NCI-H2107 treated with DMSO at 0.1 percent for 48 hours (cell line): ENCODE measurements around the gene TMEM121B.

Source experiments
- DNase-seq: peaks from one replicate; lab custom pipeline; 2025; ENCODE audit not compliant: unreplicated experiment; lab: John Stamatoyannopoulos, UW

TMEM121B gene

GRCh38 chr22:17140022-17140421, 18.9 kb upstream of the TMEM121B start:
- no peak for DNase-seq

DNA sequence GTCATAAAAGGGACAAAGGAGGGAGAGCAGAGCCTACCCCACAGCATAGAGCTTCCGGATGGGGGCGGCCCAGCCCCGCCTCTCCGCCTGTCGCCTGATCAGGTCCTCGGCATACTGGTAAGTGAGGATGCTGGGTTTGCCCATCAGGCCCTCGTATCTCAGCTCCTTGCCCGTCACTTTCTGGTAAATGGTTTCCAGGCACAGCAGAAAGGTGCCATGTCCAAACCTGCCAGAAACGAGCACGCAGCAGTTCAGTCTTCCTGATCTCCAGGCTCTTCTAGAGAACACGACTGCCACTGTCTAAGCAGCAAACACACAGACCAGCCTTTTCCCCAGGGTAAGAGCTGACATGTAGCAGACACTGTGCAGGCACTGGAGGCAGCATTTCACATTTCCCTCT, 17.4 kb upstream of the TMEM121B start:
- DNase-seq: no peak

DNA sequence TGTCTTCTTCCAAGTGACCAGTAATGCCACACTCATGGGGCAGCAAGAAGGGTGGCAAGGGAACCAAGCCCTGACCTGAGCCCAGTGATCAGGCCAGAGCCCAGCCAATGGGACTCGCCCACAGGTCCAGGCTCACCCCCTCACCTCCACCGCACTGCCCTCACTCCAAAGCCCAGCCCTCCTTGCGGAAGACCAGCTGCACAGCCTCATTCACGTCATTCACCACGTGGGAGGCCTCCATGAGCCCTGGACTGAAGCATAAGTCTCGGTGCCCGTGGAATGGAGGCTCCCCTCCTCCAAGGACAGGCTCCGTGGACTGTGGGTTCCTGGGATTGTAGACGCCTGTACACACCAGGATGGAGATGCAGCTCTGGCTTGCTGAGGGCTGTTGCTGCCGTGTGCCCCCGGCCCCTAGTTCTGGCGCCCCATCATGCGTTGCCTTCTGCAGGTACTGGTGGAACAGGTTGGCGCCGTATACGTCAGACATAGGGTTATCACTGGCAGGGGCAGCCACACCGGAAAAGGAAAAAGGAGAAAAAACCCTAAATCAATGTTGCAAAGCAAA, 16.8 kb upstream of the TMEM121B start:
- DNase-seq: no peak

GRCh38 chr22:17137170-17137569, 16.0 kb upstream of the TMEM121B start:
- no peak for DNase-seq

GRCh38 chr22:17135153-17135760, 14.1 kb upstream of the TMEM121B start:
- DNase-seq: no peak

GRCh38 chr22:17133137-17133536, 12.0 kb upstream of the TMEM121B start:
- DNase-seq: no peak

DNA sequence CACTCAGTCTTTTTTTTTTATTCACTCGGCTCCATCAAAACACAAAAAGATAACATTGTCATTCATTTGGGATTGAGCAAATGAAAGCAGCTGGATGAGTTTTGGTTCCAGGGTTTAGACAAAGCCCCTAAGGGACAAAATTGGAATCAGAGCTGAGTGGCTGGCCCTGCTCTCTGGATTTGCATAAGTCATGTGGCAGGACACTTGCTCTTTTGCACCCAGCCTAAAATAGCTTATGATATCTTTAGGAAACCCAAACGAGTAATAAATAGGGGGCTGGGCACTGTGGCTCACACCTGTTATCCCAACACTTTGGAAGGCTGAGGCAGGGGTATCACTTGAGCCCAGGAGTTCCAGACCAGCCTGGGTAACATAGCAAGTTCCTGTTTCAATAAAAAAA, 11.0 kb upstream of the TMEM121B start:
- DNase-seq: no peak

- DNase-seq: peak; percentile 44
Observed at GRCh38 chr22:17131686-17132085, 10.5 kb upstream of the TMEM121B start.

DNA sequence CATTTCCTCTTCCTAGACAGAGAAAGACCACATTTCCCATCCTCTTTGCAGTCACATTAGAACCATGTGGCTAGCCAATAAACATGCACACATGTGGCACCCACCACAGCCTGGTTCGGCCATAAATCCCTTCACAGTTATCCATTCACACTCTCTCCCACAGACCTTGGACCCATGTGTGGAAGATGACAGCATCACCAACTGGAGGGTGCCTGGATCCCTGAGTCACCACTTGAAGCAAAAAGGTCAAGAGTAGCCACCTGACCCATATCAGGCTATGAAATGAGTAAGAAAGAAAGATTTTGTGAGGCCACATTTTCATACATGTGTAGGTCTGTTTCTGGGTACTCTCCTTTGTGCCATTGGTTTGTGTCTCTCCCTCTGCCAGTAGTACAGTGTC, 9.0 kb upstream of the TMEM121B start:
- DNase-seq: no peak

DNA sequence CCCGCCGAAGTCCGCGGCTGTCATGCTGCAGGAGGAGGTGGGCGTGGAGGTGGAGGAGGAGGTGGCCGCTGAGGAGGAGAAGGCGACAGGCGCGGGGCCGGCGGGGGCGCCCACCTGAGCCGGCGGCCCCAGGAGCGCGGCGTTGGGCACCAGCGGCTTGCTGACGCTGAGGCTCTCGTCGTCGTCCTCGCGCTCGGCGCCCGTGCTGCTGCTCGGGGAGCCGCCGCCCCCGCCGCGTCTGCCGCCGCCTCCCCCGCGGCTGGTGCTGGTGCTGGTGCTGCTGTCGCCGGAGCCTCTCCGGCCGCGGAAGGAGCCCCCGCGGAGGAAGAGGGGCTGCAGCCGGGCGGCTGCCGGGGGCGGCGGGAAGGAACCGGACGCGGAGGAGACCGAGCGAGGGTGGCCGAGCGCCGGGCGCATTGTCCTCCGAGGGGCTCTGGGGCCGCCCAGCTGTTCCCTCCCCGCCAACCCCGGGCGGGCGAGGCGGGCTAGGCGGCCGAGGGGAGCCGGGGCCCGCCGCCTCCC, 388 bp downstream of the TMEM121B start:
- DNase-seq: no peak

GRCh38 chr22:17120281-17120680, 879 bp downstream of the TMEM121B start:
- DNase-seq: no peak

GRCh38 chr22:17119481-17120202, 1.5 kb downstream of the TMEM121B start:
- DNase-seq: no peak

DNA sequence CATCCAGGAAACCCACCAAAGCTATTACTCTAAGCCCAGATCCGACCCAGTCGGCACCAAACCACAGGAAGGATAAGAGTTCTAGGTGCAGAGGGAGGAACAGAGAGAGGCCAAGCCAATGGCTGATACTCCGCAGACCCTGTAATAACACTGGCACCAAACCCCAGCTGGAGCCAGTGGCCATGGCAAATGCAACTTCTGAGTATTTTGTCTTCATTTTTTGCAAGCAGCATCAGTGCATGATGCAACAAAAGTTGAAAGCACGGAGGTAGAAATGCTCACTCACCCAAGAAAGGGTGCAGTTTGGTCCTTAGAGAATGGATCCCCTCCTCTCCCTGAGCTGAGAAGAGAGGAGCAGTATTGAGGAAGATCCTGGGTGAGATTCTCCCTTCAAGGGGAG, 2.8 kb downstream of the TMEM121B start:
- no peak for DNase-seq

DNA sequence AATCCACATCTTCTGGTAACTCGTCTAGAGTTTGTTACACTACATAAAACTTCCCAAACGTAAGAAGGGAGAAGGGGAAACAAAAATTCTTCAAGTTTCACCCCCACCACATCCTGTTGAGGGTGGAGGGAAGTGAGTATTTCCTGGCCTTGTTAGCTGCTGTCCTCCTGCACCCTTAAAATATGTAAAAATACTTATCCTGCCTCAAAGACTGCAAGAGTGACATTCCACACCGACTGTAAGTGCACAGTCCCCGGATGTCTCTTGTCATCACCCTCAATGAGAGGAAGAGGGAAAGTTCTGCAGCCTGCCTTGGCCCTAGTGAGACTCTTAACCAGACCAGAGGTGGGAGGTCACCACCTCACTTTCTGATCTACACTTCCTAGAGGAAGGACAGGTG, 3.3 kb downstream of the TMEM121B start:
- no peak for DNase-seq

DNA sequence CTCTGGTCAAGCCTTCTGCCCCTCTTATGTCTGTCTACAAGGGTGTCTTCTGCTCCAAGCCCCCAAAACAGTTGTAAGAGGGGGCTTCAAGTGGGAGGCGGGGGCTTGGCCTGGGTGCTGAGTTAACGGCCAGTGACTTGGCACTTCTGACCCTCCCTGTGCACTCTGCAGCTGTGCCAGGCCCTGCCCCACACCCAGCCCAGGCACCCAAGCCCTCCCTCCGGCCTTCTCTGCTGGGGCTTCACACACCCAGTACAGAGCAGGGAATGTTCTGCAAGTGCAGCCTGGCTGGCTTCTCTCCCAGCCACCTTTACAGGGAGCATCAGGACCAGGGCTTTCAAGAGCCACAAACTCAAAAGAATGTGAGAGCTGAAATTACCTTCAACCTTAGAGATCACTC, 3.8 kb downstream of the TMEM121B start:
- no peak for DNase-seq

DNA sequence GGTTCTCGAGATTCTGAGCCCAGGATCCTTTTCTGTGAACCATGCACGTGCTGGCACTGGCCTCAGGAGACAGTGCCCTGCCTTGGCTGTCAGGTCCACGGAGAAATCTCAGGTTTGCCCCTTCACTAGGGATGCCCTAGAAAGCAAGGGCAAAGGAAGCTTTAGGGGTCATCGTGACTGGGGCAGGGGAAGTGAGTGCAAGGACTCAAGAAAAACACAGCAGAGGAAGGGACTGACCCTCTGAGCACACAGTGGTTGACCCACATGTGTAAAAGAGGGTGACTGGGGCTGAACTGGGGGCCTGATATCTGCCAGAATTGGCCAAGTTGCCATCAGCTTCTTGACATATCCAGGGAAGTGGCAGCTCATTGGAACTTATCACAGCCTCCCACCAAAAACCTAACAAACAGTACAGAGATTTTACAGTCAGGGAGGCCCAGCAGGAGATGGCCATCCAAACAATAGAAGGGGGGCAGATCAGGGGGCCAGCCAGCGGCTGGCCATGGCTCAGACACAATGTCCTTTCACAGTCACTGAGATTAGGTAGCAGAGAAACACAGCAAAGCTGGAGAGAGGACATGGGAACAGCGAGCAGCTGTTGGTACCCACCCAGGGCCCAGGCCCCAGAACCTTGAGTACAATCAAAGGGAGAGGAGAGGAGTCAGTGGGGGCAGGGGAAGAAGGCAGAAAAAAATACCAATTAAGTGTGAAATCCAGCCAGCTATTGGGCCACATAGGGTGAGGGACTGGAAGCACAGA, 4.4 kb downstream of the TMEM121B start:
- DNase-seq: no peak

- no peak for DNase-seq
Observed at GRCh38 chr22:17115945-17116565, 5.1 kb downstream of the TMEM121B start.

GRCh38 chr22:17115236-17115635, 5.9 kb downstream of the TMEM121B start:
- no peak for DNase-seq

DNA sequence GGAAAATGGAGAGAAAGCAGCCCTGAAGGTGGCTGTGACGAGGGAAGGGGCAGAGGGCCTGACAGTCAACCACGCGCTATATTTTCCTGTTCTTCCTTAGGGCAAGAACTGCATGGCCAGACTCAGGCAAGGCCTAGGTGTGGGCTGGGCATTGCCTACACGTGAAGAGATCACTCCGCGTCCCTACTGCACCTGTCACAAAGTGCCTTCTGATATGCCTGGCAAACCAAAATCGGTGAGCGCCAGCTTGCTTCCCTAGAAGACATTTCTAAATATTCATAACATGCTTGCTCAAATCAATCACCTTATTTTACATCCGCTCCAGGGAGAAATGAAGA, 6.3 kb downstream of the TMEM121B start:
- DNase-seq: no peak

GRCh38 chr22:17114173-17114897, 6.8 kb downstream of the TMEM121B start:
- DNase-seq: no peak

DNA sequence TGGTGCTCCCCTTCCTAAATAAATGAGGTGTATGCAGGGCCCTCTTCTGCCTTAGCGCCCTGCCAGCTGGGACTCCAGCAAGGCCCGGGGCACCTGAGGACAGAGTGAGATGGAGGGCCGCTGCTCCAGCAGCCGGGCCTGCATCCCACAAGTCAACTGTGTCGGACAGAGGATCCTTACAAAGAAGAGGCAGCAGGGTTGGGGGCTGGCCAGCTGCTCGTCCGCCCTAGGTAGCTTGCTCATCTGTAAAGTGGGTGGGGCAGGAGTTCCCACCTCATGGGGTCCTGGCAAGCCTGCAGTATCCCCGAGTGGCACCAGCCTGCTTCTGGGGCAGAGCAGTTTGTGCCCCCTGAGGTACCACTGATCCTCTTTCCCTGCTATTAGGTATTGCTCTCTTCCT, 7.6 kb downstream of the TMEM121B start:
- DNase-seq: no peak
